Activated gamma-delta T cell treated with Interleukin-2 at 50 U/mL for 16 hours (primary cell): ENCODE data around the gene SURF1.

Source experiments
- DNase-seq: peaks from one replicate; pipeline ENCODE4 v3.0.0-alpha.2; 2020

SURF1 gene

DNA sequence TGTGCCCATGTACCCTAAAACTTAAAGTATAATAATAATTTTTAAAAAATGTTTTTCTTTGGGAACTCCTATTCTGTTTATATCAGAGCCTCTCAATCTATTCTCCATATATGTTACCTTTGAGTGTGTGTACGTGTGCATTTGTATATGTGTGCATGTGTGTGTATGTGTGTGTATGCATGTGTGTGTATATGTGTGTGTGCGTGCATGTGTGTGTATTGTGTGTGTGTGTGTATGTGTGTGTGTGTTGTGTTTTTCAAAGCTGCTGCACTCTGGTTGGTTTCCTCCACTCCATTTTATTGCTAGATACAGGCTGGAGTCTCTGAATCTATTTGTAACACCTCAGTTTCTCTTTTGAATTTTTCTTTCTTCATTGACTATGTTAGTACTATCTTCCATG, 40.3 kb downstream of the SURF1 start:
- DNase-seq = no peak

DNA sequence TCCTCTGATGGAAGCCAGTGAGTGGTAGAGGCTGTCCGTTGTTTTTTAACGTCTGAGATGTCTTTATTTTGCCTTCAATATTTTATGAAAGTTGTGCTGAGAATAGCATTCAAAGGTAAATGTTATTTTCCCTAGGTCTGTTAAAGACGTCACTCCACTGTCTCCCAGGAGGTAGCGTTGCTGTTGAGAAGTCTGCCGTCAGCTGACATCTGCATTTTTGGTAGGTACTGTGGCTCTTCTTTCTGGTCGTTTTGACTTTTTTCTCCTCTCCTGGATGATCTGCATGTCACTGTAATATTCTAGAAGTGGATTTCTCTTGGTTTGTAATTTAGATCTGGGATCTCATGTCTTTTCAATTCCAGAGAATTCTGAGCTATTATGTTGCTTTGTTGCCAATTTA, 46.7 kb downstream of the SURF1 start:
- DNase-seq = no peak

DNA sequence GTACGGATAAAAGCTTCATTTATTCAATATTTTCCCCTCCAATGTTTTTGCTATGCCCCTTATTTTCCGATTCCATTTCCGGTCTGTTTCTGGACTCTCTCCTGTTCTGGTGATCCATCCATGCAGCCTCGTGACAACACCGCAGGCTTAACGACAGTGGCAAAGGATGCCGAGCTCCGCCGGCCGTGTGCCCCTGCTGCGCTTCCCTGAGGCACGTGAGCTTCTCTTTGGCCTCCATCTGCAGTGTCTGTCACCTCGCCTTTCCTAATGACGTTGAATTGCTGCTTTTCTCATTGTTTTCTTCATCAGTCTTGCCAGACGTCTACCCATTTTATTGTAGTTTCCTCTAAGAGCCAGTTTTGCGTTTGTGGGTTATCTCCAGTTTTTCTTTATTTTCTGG, 49.0 kb downstream of the SURF1 start:
- DNase-seq = no peak

DNA sequence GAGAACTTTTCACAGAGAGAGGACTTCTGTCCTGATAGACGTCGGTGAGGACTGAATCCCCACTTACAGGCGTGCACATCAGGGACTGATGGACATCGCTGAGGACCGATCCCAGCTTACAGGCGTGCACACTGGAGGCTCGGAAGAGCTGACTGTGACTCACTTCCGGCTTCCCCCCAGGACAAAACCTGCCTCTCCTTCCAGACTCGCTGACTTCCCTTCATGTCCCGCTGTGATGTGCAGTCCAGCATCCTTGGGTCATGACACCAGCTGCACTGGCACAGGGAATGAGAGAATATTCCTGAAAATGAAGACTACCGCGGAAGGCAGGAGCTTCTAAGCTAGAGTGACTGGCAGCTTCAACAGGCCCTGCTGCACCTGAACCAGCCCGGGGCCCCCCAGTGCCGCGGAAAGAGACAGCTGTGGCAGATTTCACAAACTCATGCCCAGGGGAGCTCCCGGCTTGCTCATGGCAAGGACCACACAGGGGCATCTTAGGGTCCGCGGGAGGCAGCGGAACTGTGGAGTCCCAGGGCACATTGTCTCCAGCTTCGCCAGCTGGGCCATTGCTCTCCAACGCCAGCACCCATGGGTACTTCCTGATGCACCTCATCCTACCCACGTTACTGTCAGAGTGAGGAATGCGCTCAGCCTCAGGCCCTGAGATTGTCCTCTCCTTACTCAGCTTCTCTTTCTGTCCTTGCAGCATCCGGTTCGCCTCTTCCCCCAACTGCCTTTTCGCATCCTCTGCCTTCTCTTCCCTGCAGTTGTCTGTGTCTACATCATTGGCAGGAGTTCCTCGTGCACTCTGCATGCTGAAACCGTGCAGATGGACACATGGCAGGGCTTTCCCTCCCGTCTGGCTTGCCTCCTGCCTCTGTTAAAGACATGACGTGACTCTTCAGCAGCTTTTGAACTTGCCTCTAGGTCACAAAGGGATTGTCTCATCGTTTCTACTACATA, 49.8 kb downstream of the SURF1 start:
- no peak for DNase-seq

DNA sequence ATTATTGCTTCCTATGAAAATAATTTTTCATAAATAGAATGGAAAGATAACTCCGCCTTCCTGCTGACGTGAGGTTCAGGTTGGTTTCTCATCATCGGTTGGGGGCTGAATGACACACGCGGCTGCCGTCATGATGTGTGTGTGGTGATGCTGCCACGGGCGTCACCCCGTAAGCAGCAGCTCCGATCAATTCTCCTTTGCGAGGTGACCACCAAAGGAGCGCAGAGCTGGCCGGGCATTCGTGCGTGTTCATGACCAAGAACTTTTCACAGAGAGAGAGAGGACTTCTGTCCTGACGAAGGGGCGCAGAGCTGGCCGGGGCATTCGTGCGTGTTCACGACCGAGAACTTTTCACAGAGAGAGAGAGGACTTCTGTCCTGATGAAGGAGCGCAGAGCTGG, 50.6 kb downstream of the SURF1 start:
- no peak for DNase-seq

DNA sequence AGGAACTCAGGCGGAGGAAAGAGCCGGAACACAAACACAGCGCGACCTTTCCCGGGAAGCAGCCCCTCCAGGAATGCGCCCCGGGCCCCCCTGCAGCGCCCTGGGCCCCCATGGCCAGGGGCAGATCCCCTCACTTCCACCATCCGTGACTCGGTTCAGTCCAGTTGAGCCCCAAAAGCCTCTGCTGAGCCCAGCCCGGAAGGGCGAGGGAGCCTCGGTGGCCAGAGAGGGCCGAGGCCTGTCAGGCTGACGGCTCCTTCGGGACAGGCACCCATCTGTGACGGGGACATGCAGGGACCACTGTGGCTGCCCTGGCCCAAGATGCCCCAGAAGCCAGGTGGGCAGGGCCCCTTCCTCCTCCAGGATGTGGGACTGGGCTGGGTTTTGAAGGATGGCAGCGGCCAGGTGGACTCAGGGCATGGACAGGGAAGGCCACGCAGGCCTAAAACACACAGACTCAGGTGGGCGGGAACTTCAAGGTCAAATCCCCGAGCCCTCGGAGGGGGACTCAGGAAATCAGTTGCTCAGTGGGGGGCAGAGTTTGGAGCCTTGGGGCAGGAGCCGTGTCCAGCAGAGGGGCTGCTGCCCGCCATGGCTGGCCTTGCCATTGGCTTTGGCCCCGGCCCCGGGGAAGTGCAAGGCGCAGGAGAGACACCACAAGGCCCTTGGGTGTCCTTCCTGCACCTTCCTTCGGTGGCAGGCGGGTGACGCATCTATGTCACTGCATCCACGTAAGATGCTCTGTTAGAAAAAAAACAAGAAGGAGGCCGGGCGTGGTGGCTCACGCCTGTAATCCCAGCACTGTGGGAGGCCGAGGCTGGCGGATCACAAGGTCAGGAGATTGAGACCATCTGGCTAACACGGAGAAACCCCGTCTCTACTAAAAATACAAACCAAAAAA, 51.6 kb downstream of the SURF1 start:
- DNase-seq = no peak

DNA sequence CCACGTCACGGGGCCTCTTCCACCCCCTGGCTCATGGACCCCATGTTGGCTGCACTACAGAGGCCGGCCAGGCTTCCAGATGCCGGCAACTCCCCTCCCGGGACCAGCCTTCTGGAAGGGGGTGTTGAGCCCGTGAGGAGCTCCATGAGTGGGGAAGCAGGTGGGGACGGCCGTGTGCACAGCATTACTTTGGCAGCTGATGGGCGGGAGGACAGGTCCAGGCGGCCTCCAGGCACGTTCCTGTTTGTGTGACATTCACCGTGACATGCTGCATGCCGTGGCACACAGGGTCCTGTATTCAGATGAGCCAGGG, 52.2 kb downstream of the SURF1 start:
- DNase-seq = no peak

DNA sequence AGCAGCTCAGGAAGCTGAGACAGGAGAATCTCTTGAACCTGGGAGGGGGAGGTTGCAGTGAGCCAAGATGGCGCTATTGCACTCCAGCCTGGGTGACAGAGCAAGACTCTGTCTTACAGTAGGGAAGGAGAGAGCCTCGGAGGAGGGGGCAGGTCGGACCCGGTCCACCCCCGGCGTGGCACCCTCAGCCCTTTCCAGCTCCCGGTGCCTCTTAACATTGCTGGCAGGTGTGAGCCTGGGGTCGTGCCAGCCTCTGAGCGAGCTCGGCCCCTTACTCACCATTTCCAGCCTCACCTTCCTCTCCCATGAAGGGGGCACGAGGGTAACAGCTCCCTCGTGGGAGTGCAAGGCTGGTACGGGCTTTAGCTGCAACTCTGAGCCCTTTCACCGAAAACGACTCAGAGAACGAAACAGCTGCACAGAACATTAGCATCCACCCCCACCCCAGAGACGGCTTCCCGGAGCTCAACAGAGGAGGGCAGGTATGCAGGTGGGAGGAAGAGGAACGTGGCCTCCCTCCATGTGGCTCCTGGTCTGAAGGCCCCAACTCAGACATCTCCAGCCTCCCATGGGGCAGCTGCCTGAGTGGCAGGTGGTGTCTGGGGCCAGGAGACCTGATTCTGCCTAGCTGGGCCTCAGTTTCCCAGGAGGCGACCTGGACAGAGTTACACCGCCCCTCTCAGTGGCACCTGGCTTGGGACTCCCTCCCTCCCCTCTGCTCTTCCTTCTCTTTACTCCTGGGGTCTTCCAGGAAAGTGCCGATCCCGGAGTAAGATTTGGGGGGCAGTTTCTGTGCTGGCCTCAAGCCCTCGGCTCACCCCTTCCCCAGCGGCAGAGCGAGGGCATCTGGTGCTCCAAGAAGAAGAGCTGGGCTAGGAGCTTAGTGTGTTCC, 52.8 kb downstream of the SURF1 start:
- no peak for DNase-seq
